Fibroblast of skin of right biceps (primary cell): ENCODE data around the gene ZNF148.

Source experiments
- DNase-seq: peaks from one replicate; pipeline ENCODE4 v3.0.0-alpha.2; 2013

Gene ZNF148

GRCh38 chr3:125188955-125189354, 186.2 kb downstream of the ZNF148 start:
- no peak for DNase-seq

DNA sequence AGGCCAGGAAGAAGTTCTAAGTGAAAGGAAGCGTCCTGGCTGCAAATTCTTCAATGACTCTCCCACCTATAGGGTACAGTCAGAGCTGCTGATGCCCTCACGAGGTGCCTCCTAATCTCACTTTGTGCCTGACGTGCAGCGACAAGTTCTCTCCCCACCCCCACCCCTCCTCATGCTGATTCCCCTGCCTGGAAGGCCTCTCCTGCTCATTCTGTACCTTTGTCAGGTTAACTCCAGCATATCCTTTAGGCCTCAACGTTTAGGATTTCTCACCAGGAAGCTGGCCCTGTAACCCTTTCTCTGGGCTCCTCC, 187.6 kb downstream of the ZNF148 start:
- DNase-seq, result no peak

DNA sequence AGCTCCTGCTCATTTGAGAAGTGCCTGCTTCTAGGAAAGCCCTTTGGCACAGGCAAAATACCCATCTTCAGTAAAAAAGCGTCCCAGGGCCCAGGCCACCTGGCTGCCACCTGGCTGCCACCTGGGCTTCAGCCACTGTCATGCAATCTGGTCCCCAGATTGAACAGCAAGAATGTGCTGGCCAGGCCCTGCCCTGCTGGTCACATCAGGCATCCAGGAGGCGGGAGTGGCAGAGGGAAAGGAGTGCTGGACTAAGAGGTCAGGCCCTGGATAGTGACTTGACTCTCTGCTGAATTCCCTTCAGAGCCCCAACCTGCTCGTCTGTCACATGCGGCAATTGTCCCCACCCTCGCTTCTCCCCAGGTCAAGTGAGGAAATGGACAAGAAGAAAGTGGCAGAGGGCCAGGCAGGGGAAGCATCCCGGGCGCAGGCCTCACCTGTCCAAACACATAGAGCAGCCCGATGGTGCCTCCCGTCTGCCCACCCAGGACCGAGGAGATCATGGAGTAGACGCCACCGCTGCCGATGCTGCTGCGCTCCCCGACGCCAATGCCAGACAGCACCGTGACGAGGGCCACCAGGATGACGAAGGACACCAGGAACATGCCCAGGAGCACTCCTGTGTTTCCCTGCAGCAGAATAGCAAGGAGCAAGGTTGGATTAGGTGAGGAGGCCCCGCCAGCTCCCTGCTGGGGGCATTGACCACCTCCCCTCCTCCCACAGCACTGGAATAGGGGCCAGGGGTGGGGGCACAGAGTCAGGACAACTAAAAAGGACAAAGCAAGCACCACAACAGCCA, 188.1 kb downstream of the ZNF148 start:
- no peak for DNase-seq

GRCh38 chr3:125186261-125186787, 188.8 kb downstream of the ZNF148 start:
- DNase-seq, result no peak

- no peak for DNase-seq
Measured at GRCh38 chr3:125185805-125186204, 189.3 kb downstream of the ZNF148 start.

GRCh38 chr3:125179884-125180240, 195.3 kb downstream of the ZNF148 start:
- no peak for DNase-seq

- DNase-seq, result no peak
Measured at GRCh38 chr3:125179143-125179883, 195.8 kb downstream of the ZNF148 start.

GRCh38 chr3:125177746-125178145, 197.4 kb downstream of the ZNF148 start:
- no peak for DNase-seq
